Left hindlimb (tissue), 1 donor: ENCODE data around the gene SRGAP2B.
"Not testable (repeated sequence)": the region's sequence is repeated elsewhere in the genome, so short reads cannot be mapped to it uniquely, and the experiment has no call there.

Source experiments
- DNase-seq: peaks from one replicate; pipeline ENCODE4 v3.0.0-alpha.2; 2018

The SRGAP2B gene

DNA sequence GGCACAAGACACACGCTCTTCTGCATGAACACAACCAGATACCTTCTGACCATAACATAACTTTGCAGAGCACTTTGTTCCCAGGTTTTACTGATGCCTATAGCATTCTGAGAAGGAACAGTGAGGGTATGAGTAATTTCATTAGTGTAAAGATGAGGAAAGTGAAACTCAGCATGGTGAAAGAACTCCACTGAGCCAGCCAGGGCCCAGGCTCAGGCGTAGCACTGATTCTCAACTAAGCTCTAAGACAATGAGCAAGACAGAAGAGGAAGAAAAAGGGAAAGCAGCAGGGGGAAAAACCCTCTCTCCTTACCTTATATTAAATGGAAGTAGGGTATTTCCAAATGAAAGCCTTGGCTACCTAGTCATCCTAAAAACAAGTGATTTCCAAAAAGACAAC lies 155.1 kb downstream of the SRGAP2B start:
- DNase-seq, result not testable (repeated sequence)

DNA sequence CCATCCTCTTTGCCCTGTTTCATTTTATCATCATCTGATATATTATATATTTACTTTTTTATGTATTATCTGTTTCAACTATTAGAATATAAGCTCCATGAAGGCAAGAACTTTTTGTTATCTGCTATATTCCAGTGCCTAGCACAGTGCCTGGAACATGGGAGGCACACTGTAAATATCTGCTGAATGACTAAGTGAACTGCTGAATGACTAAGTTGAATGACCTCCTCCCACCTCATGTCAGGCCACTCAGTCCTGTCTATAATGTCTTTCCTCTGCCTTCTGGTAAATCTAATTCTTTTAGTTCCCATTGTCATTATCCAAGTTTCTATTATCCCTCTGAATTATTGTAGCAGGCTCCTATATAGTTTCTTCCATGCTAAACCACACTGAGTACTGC lies 156.5 kb downstream of the SRGAP2B start:
- DNase-seq, result not testable (repeated sequence)

DNA sequence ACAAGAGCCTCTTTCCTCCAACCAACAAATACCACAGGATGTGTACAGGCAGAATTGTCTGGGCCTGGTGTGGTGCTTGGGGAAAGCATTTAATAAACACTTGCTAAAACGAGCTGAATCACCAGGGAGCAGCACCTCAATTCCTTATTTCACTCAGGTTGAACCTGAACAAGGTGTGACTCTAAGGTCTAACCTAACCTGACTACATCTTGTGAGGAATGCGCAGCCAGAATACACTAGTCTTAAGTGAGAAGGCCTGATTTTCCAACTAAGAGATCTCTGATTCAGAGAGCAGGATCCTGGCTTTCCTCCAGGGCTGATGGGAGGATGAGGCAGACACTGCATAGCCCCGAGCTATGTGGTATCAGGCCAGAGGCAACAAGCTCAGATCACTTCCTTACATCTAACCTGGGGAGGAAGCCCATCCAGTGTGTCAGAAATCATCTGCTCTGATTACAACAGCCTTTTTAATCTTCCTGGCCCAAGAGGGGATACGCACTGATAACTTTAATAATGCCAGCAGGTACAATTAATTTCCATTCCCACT lies 158.9 kb downstream of the SRGAP2B start:
- DNase-seq, result not testable (repeated sequence)

DNA sequence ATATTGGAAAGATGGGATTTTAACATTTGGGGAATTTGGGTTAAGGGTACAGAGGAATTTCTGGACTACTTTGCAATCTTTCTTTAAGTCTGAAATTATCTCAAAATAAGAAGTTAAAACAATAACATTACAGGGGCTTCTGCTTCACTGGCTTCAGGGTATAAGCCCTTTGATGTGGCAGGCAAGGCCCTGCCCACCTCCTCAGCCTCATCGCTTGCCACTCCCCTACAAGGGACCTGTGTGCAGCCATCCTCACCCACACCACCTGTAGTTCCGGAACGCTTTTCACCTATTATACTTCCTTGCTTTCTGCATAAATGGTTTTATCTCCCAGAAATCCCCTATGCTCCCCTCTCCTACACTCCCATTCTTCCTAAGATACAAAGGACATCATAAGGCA lies 159.8 kb downstream of the SRGAP2B start:
- not testable (repeated sequence) for DNase-seq

- not testable (repeated sequence) for DNase-seq
Measured at GRCh38 chr1:144933014-144933413, 162.1 kb downstream of the SRGAP2B start.

- DNase-seq, result peak; percentile 1
Measured at GRCh38 chr1:144932153-144932552, 163.0 kb downstream of the SRGAP2B start.

- not testable (repeated sequence) for DNase-seq
Measured at GRCh38 chr1:144931553-144931952, 163.6 kb downstream of the SRGAP2B start.

GRCh38 chr1:144930085-144930777 lies 164.9 kb downstream of the SRGAP2B start:
- DNase-seq, result not testable (repeated sequence)

- DNase-seq, result not testable (repeated sequence)
Measured at GRCh38 chr1:144927292-144927691, 167.8 kb downstream of the SRGAP2B start.

DNA sequence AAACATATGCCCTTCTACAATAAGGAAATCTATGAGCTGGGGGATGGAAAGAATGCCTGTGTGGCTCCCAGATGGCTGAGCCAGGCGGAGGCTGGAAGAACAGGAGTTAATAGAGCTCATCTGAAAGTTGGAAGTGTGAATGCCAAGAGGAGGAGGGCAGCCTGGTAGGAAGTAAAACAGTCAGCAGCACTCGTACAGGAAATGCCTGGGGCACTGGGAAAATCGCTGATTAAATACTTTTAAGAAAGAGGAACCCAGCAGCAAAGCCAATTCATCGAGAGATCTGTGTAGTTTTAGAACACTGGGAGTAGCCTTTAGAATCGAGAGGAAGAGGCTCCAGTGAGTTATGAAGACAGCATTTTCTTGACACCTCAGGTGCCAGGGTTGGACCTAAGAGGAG lies 171.5 kb downstream of the SRGAP2B start:
- not testable (repeated sequence) for DNase-seq

- DNase-seq, result not testable (repeated sequence)
Measured at GRCh38 chr1:144922785-144923184, 172.3 kb downstream of the SRGAP2B start.

DNA sequence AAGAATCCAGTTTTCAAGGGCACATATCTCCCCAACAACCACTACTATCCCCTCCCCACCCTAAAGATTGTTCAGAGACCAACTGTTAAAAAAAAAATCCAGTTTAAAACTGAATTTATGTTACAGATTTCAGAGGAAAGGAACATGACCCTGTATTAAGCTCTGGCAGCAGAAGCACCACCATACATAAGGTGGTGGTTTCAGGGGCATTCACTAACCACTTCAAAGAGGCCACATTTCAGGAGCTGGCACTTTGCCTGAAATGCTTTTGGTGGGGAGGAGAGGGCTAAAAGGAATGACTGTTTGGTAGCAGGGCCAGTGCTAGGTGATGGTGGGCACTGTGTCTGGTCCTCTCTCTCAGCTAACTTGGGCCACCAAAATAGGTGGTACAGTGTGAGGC lies 176.0 kb downstream of the SRGAP2B start:
- not testable (repeated sequence) for DNase-seq

GRCh38 chr1:144918027-144918603 lies 177.0 kb downstream of the SRGAP2B start:
- DNase-seq, result not testable (repeated sequence)

DNA sequence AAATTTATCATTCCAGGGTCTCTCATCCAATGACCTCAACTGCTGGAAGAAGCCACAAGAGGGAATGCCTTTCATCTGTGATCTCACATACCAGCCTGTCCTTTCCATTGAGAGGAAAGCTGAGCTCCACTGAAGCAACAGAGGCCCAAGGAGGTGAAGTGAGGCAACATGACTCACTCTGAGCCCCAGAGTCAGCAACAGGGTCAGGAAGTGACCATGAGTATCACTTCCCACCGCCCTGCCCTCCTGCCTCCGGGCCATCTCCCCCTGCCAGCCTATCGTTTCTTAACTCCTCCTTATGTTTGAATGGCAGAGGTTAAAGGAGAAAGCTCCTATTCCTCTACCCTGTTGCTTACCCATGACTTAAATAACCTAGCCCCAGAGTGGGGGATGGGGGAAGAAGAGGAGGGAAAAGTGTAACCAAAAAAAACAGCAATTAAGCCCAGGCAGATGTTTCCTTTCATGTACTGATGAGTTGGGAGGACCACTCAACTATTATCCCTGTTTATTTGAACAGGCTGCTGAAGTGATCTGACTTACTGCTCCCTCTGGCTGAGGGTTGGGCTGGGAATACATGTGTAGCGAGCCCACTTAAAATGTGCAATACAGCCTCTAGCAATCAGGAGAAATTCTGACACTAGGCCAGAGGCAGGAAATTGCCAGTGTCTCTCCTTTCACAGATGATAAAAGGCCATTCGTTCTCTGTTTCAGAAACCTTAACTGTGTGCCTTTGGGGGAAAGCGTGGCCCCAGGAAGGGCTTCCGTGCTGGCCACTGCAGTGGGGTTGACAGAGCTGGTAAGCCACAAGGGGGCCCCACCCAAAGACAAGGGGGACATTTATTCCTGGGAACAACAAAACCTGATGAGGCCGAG lies 177.7 kb downstream of the SRGAP2B start:
- not testable (repeated sequence) for DNase-seq

DNA sequence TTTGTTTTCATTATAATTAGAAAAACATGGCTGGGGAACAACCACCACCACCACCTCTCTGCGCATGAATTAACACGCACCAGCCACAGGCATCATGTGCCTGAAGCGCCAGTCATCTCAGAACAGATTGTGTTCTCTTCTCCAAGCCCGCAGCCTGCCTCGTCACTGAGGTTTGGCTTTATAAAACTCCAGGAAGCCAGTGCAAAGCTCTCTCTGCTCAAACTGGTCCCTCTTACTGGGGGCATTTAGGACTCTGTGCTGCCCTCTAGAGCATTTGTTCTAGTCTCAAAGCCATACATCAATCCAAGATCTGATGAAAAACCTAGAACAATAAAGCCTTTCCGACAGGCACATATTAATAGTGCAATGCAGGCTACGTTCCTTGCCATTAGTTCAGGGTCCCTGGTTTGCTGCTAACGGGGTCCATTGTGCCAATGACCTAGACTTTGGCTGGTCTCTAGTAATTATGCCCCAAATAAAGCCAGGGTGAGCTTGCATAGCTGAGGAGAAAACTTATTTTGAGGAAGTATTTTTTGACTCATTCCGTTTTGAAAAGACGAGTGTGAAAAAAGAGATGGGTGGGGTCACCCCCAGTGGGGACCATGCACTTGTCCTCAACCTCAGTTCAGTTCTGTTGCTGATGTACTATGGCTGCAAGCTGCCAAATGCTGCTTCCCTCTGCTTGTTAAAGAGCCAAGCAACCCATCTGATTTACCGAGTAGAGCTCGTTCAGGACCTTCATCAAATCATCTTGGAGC lies 181.0 kb downstream of the SRGAP2B start:
- not testable (repeated sequence) for DNase-seq

DNA sequence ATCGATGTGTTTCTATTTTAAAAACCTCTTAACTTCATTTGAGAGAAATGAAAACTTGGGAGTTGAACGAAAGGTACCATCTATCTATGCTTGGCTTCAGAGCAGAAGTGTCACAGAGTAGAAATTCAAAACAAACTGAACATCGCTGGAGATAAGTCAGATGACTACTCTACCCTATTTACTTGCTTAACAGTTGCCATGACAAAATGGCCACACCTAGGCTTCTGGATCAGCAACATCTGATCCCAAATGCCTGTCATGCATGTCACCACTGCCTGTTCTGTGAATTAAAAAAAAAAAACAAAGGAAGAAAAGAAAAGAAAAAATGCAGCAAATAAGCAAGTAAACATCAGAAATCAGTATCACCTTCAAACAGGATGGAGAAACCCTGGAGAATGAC lies 181.7 kb downstream of the SRGAP2B start:
- DNase-seq, result not testable (repeated sequence)

DNA sequence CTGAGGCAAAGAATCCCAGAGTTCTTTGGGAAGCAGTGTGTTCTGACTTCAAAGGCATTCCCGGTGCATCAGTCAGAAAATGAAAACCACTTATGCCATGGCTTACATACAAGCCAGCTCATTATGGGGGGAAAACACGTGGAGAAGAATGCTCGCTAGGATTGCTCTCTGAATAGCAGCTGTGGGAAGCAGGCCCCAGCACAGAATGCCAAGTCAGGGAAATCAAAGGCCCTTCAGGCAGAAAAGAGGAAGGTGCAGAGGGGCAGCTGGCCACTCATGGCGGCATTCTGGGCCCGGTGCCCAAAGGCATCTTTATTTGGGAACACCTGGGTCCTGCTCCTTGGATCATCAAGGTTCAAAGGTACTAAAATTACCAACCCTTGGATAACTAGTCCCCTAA lies 184.4 kb downstream of the SRGAP2B start:
- not testable (repeated sequence) for DNase-seq

- not testable (repeated sequence) for DNase-seq
Measured at GRCh38 chr1:144900841-144901240, 194.3 kb downstream of the SRGAP2B start.

GRCh38 chr1:144894454-144895201 lies 200.5 kb downstream of the SRGAP2B start:
- not testable (repeated sequence) for DNase-seq

DNA sequence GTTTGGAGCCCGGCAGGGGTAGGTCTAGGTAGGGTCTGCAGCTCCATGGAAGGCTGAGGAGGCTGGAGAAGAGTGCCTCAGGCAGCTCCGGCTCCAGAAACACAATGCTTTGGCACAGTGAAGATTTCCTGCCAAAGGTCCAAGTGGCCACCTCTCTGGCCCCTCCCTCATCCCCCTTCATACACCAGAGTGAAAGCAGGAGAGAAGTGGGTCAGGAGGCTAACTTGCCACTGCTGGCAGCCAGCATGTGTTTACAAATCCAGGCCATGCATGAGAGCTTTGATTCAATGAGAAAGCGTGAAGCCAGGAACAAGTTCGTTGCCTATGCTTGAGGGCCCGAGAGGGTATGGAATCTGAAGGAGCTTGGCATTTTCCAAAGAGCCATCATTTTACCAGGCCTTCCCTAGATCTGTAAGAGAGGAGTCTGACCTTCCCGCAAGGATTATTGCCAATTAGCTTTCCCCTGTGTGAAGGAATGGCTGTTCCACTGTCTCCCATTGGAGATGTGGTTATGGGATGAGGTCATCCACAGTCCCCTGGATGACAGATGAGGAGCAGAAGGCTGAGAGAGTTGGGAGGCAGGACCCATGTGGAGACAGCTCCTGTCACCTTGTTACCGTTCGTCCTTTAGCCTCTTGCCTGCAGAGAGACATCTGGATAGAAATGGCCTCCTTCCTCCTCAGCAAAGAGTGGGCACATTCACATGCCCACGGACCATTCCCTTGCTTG lies 201.3 kb downstream of the SRGAP2B start:
- DNase-seq, result not testable (repeated sequence)

DNA sequence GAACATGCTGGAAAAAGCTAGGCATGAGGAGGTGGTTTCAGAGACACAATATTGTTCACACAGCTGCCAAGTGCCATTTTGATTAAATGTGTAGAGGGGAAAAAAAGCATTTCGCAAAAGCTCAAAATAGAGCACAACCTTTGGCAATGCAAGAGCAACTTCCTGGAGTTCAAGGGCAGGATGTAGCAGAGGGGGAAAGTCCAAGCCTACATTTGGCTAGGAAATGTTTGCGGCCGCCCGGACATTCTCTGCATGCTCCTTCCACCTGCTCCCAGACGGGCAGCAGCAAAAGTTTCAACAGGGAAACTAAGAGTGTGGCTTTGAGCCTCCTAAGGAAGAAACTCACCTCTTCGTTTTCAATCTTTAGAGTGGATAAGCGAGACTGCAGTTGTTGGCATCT lies 202.1 kb downstream of the SRGAP2B start:
- DNase-seq, result not testable (repeated sequence)
